Measurements from ENCODE around the gene HLA-DOA.

HLA-DOA gene

DNA sequence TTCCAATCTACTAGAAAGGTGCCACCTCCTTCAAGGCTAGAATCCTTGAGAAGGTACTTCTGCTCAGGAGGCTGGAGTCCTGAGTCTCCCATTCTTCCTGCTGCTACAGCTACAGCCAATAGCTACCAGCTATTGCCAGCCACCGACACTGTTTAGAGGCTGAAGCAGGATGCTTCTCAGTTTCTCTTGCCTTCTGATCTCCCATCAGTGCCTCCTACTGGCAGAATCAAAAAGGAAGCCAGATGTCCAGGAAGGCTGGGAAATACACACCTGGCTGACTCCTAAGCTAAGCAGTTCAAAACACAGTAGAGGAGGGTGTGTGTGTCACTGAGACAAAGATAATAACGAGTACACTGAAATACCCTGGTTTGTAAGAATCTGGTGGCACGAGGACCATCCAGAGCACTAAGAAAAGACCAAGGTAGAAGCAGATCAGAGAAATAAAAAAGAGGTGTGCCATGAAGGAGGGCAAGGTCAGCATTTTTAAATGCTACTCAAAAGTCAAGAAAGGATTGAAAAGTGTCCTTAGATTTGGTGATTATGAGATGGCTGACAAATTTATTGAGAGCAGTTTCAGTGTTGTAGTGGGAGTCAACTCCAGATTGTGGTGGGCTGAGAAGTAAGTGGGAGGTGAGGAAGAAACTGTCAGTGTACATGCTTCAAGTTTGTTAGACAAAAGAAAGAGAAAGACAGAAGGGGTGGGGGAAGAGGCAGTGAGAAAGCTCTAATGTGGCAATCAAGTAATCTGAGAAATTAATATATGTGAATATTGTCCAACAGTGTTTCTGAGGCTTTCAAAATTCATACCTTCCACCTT, 54.2 kb downstream of the HLA-DOA start:
- Histone ChIP-seq H3K9me3 (ENCODE audit: control insufficient read depth, insufficient read depth, low read depth, low read length) (no peaks in the 10 kb centered on the region), H3K4me3 (ENCODE audit: low read depth, low read length) (no peak overlapping the region), H3K27ac (ENCODE audit: extremely low read depth, low read depth, low read length) (no peak overlapping the region), H3K4me1 (ENCODE audit: control insufficient read depth, insufficient read depth, low read length) (no peaks in the 10 kb centered on the region), H3K36me3 (ENCODE audit: control insufficient read depth in 2 of 2, insufficient read depth in 1 of 2, low read length in 2 of 2) (no peaks in the 10 kb centered on the region)
- POLR2A ChIA-PET, result interaction anchor here (0.6 to 10.6 kb wide), 8 partner anchors 9 to 1333 kb away, joined by 3 to 264 read pairs (median 5); partner anchors contain the start of genes BRD2 and HLA-DMB
- TF ChIP-seq EGR2 (tag by site-specific recombination; IDR thresholded peaks at IDR 0.05; ENCODE audit: low read depth) (peak; percentile 96), ZNF169 (tag by site-specific recombination; IDR thresholded peaks at IDR 0.05) (no peak), ZNF580 (tag by site-specific recombination; IDR thresholded peaks at IDR 0.05) (peak; percentile 67; the same call in 1 of the 2 replicates), ZNF785 (tag by site-specific recombination; IDR thresholded peaks at IDR 0.05) (peak; percentile 49; the same call in 1 of the 2 replicates), ZBTB17 (tag by site-specific recombination; IDR thresholded peaks at IDR 0.05) (peak; percentile 54), ZFHX2 (tag by site-specific recombination; conservative IDR thresholded peaks at IDR 0.05) (peak; percentile 92), ZNF529 (tag by site-specific recombination; IDR thresholded peaks at IDR 0.05; ENCODE audit: insufficient replicate concordance) (no peak), ZBTB49 (tag by site-specific recombination; IDR thresholded peaks at IDR 0.05; ENCODE audit: low read depth) (no peak)
- CTCF ChIA-PET, result interaction anchor here (0.5 to 10.6 kb wide), 39 partner anchors 8 to 1513 kb away, joined by 3 to 344 read pairs (median 6); partner anchors contain the start of genes BRD2, HLA-DMB, HLA-DQA1 and PSMB8

DNA sequence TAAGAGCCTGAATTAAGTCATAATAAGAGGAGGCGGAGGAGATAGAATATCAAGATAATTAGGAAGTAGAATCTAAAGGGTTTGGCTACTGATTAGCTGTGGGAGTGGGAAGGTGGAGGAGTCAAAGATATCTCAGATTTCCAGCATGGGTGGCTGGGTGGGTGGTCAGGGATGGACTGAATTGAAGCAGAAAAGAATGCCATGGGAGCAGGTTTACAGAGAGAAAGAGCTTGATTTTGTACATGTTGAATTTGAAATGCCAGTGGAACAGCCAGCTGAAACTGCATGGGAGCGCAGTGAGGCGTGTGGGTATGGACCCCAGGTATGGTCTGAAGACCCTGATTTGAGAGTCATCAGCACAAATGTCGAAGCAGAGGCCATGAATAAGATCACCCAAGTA, 55.1 kb downstream of the HLA-DOA start:
- no peaks in the 10 kb centered on the region for H3K4me1 ChIP-seq (ENCODE audit: control insufficient read depth, insufficient read depth, low read length)
- TF ChIP-seq ZNF2 (tag by site-specific recombination; IDR thresholded peaks at IDR 0.05), result no peak
- TF ChIP-seq ZFP37 (tag by site-specific recombination; IDR thresholded peaks at IDR 0.05), result no peak
- peak; percentile 96 for TF ChIP-seq ZFHX2 (tag by site-specific recombination; conservative IDR thresholded peaks at IDR 0.05)
- TF ChIP-seq EGR2 (tag by site-specific recombination; IDR thresholded peaks at IDR 0.05; ENCODE audit: low read depth), result peak; percentile 98
- TF ChIP-seq GLI4 (tag by site-specific recombination; IDR thresholded peaks at IDR 0.05), result no peak
- no peak for TF ChIP-seq INSM2 (tag by site-specific recombination; IDR thresholded peaks at IDR 0.05)
- no peak for TF ChIP-seq ZSCAN23 (tag by site-specific recombination; IDR thresholded peaks at IDR 0.05)
- no peak overlapping the region for H3K4me3 ChIP-seq (ENCODE audit: low read depth, low read length)
- no peaks in the 10 kb centered on the region for H3K9me3 ChIP-seq (ENCODE audit: control insufficient read depth, insufficient read depth, low read depth, low read length)
- POLR2A ChIA-PET, result interaction anchor here (0.6 to 10.6 kb wide), 5 partner anchors 14 to 245 kb away, joined by 3 to 264 read pairs (median 19); partner anchors contain the start of genes BRD2 and HLA-DMB
- CTCF ChIA-PET, result interaction anchor here (0.6 to 10.6 kb wide), 30 partner anchors 14 to 894 kb away, joined by 3 to 344 read pairs (median 7); partner anchors contain the start of genes BRD2, HLA-DMB, HLA-DQA1 and PSMB8
- H3K27ac ChIP-seq (ENCODE audit: extremely low read depth, low read depth, low read length), result no peak overlapping the region
- no peaks in the 10 kb centered on the region for H3K36me3 ChIP-seq (ENCODE audit: control insufficient read depth in 2 of 2, insufficient read depth in 1 of 2, low read length in 2 of 2)
